Transverse colon (tissue), 4 donors: ENCODE results near the gene OR6B2.

Experiments
- CTCF ChIP-seq, 5 experiments: fragments of 200-600 bp in 3 of 5; fragments of 450-650 bp in 2 of 5; sonication (generic) in 3 of 5; IDR thresholded peaks; 1 replicate in 2 of 5; 2 replicates in 3 of 5; pipeline ENCODE4 v1.5.1; 2016 to 2017; ENCODE audit warnings: antibody characterized with exemption in 5 of 5, inconsistent platforms in 3 of 5, mild to moderate bottlenecking in 2 of 5, moderate library complexity in 1 of 5
- POLR2A ChIP-seq: fragments of 450-650 bp; IDR thresholded peaks from one replicate; pipeline ENCODE4 v1.6.1; 2016; ENCODE audit warnings: antibody characterized with exemption, mild to moderate bottlenecking, moderate library complexity
- POLR2AphosphoS5 ChIP-seq, 3 donors: sonication (generic); formaldehyde crosslinking; IDR thresholded peaks; one replicate each; pipeline ENCODE4 v1.6.1; 2016; ENCODE audit warnings: antibody characterized with exemption in 3 of 3

DNA sequence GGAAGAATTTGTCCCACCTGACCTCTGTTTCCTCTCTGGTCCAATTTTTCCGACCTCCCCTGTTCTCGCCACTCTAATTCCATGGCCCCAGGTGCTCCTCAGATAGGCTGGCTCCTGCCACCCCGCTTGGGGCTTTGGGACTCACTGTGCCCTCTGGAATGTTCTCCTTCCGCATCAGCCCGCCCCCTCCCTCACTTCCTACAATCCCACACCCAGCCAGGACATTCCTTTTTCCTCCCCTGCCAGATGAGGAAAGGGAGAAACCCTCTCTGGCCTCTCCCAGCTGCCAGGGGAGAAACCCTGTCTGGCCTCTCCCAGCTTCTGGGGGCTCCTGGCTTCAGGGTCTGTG is 3.1 kb upstream of the OR6B2 start:
- TF ChIP-seq CTCF (IDR thresholded peaks at IDR 0.05) = no peak
- TF ChIP-seq POLR2AphosphoS5 (IDR thresholded peaks at IDR 0.05) = no peak
- no peak for TF ChIP-seq POLR2A
